Ectodermal cell (in vitro differentiated cells): ENCODE results near the gene COL25A1.
"Not testable (repeated sequence)": the region's sequence is repeated elsewhere in the genome, so short reads cannot be mapped to it uniquely, and the experiment has no call there.

Experiments used
- H3K27ac ChIP-seq: 2 replicates; pipeline ENCODE4 v1.7.0; 2013; ENCODE audit warnings: mild to moderate bottlenecking, low read depth, low read length; ENCODE audit not compliant: insufficient read depth, poor library complexity, severe bottlenecking
- H3K27me3 ChIP-seq: 2 replicates; pipeline ENCODE4 v1.7.0; 2013; ENCODE audit warnings: mild to moderate bottlenecking, low read length; ENCODE audit not compliant: insufficient read depth, control insufficient read depth, poor library complexity, severe bottlenecking
- H3K36me3 ChIP-seq: one replicate; pipeline ENCODE4 v1.7.0; 2013; ENCODE audit warnings: low read length; ENCODE audit not compliant: control insufficient read depth, insufficient read depth
- H3K4me1 ChIP-seq: one replicate; pipeline ENCODE4 v1.7.0; 2013; ENCODE audit warnings: low read length; ENCODE audit not compliant: control insufficient read depth, insufficient read depth
- H3K4me3 ChIP-seq: 2 replicates; pipeline ENCODE4 v1.7.0; 2013; ENCODE audit warnings: low read depth, low read length, control low read depth; ENCODE audit not compliant: insufficient read depth
- H3K9me3 ChIP-seq: 2 replicates; pipeline ENCODE4 v1.7.0; 2013; ENCODE audit warnings: mild to moderate bottlenecking, low read length, moderate library complexity; ENCODE audit not compliant: control insufficient read depth
- WGBS, 2 experiments: methylation state at CpG; one replicate each; pipeline ENCODE4 v1.1.7; 2013; ENCODE audit warnings: missing lambda C conversion rate in 2 of 2; 5-methylcytosine and 5-hydroxymethylcytosine counted together

The COL25A1 gene

DNA sequence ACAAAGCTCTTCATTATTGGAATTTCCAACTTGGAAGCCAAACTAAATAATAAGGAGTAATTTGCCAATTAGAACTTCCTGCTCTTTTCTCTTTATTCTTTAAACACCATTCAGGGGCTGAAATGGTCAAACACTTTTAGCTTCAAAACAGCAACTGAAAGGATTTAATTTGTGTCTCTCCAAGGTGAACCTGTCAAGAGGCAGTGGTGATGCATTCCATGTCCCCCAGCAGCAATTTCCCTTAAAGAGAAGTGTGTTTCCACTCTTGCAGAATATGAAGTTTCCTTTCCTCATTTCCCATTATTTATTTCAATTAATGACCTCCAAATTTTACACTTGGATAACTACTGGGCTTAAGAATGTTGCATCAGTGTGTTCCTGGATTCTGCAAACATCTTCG lies 156.0 kb downstream of the COL25A1 start:
- Histone ChIP-seq H3K4me3 (no peak overlapping the region), H3K36me3 (no peaks in the 10 kb centered on the region), H3K9me3 (no peaks in the 10 kb centered on the region), H3K27me3 (no peaks in the 10 kb centered on the region), H3K4me1 (no peaks in the 10 kb centered on the region), H3K27ac (no peak overlapping the region)
- 94% methylated on average over 1 of the region's 1 CpG; no CpG with 5 or more reads in 1 of the 2 experiments for WGBS, 2 experiments

DNA sequence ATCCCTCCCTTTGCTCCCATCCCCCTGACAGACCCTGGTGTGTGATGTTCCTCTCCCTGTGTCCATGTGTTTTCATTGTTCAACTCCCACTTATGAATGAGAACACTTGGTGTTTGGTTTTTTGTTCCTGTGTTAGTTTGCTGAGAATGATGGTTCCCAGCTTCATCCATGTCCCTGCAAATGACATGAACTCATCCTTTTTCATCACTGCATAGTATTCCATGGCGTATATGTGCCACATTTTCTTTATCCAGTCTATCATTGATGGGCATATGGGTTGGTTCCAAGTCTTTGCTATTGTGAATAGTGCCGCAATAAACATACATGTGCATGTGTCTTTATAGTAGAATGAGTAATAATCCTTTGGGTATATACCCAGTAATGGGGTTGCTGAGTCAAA lies 164.3 kb downstream of the COL25A1 start:
- H3K9me3 ChIP-seq, H3K4me3 ChIP-seq, H3K27me3 ChIP-seq, H3K27ac ChIP-seq, H3K4me1 ChIP-seq, H3K36me3 ChIP-seq: not testable (repeated sequence)
- WGBS, 2 experiments, result 88 to 93% methylated on average over 2 of the region's 2 CpGs

DNA sequence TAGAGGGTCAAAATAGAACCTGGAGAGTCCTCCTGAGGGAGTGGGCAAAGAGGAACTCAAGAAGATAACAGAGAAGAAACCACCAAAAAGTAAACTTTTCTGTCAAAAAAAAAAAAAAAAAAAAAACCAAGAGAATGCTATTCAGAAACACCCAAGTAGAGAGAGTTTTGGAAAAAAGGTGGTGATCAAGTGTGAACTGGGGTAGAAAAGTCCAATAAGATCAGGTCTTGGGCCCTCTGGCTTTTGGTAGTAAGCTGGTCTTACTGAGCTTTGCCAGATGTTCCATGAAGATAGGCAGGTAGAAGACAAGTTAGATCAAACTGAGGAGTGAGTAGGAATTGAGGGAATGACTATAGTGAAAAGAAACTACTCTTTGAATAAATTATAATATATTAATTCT lies 167.5 kb downstream of the COL25A1 start:
- Histone ChIP-seq H3K27me3 (no peaks in the 10 kb centered on the region), H3K4me3 (no peak overlapping the region), H3K4me1 (no peaks in the 10 kb centered on the region), H3K27ac (no peak overlapping the region), H3K9me3 (no peaks in the 10 kb centered on the region), H3K36me3 (no peaks in the 10 kb centered on the region)

DNA sequence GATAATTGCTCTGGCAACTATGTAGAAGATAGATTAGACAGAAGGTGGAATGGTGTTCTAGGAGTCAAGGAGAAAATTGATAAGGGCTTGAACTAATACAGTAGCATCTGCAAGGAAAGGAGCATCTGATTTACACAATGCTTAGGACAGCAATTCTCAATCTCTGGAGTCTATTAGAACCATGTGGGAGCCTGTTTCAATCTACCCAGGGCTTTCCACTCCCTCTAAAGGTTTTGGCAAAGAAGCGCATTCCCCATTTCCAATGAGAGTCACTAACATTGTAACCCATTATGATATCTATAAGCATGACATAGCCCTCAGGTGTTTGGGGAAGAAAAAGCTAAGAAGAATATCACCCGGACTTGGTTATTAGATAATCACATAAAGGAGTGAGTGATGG lies 168.2 kb downstream of the COL25A1 start:
- WGBS, 2 experiments, result 88 to 96% methylated on average over 2 of the region's 2 CpGs

DNA sequence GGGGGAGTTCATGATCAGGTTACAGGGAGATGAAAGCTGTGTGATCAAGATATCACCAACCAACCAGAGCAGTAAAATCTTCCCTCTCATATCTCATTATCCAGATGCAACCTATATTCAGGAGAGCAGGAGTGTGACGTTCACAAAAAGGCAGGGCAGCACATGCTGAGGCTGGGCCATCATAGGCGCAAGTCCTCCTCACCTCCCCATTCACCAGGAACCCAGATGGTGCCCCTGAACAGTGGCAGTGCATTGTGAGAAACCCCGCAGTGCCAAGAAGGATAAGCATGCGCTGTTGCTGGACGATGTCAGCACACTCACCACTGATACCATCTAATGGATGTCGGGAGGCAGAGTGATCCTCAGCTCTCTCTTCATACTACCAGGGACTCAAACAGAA lies 170.9 kb downstream of the COL25A1 start:
- Histone ChIP-seq H3K4me1 (no peaks in the 10 kb centered on the region), H3K9me3 (no peaks in the 10 kb centered on the region), H3K4me3 (no peak overlapping the region), H3K36me3 (no peaks in the 10 kb centered on the region), H3K27ac (no peak overlapping the region), H3K27me3 (no peaks in the 10 kb centered on the region)
- WGBS, 2 experiments, result 84 to 86% methylated on average over 6 of the region's 6 CpGs

More for the DNA sequence above, 168.2 kb downstream of the COL25A1 start:
- no peaks in the 10 kb centered on the region for H3K36me3 ChIP-seq
- no peak overlapping the region for H3K4me3 ChIP-seq
- H3K27ac ChIP-seq, result no peak overlapping the region
- H3K9me3 ChIP-seq, result no peaks in the 10 kb centered on the region
- no peaks in the 10 kb centered on the region for H3K4me1 ChIP-seq
- no peaks in the 10 kb centered on the region for H3K27me3 ChIP-seq

DNA sequence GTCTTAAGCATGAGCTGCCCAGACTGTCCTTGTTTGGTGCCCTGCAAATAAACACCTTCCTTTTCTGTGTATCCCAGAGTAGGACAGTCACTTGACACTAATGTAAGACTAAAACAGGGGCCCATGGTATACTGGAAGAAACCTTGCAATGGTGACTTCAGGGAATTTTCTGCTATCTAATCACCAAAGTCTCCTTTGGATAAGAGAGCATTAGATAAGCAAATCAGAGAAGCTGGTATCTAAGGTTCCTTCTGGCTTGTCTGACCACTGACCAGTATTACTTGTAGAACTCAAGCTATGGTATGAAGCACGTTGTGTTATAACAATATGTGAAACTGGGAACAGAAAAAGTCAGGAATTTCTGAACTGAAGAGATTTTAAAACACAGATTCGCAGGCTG lies 173.9 kb downstream of the COL25A1 start:
- Histone ChIP-seq H3K27ac (no peak overlapping the region), H3K4me1 (no peaks in the 10 kb centered on the region), H3K27me3 (no peaks in the 10 kb centered on the region), H3K9me3 (no peaks in the 10 kb centered on the region), H3K36me3 (no peaks in the 10 kb centered on the region), H3K4me3 (no peak overlapping the region)
- 94 to 98% methylated on average over 2 of the region's 2 CpGs for WGBS, 2 experiments

DNA sequence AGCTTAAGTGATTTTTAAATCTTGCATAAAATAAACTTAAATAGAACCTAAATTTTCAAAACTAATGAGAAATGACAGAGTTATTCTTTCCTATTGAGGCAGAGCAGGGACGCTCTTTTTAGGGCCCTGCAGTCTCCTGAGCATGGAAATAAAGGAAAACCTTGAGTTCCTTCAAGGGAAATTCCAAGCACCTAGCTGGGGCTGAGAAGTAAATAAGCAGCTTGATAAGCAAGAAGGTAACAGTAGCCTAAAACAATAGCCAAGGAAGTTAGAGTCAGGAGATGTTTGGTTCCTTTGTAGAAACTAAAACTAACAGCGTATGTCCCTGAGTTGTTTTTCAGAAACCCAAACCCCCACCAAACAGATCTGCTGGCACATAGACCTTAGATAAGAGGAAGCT lies 174.6 kb downstream of the COL25A1 start:
- H3K4me1 ChIP-seq, result no peaks in the 10 kb centered on the region
- H3K27ac ChIP-seq, result no peak overlapping the region
- 88 to 94% methylated on average over 2 of the region's 2 CpGs for WGBS, 2 experiments
- no peaks in the 10 kb centered on the region for H3K36me3 ChIP-seq
- H3K9me3 ChIP-seq, result no peaks in the 10 kb centered on the region
- H3K4me3 ChIP-seq, result no peak overlapping the region
- no peaks in the 10 kb centered on the region for H3K27me3 ChIP-seq

DNA sequence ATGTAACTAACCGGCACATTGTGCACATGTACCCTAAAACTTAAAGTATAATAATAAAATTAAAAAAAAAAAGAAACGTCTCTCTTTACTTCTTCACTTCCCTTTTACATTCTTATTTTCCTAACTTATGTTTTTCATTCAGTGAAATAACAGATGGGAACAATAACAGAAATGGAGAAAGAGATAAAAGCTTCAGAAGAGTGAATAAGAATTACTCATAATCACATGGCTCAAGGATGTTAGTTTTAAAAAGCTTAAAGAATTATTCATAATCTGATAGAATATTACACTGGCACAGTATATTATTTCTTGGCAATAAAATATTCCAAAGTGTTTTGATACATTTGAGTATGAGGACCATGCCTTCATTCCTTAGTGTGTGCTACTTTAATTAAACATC lies 175.6 kb downstream of the COL25A1 start:
- Histone ChIP-seq H3K27ac (no peak overlapping the region), H3K36me3 (no peaks in the 10 kb centered on the region), H3K27me3 (no peaks in the 10 kb centered on the region), H3K9me3 (no peaks in the 10 kb centered on the region), H3K4me1 (no peaks in the 10 kb centered on the region), H3K4me3 (no peak overlapping the region)
- 100% methylated on average over 1 of the region's 2 CpGs; no CpG with 5 or more reads in 1 of the 2 experiments for WGBS, 2 experiments

DNA sequence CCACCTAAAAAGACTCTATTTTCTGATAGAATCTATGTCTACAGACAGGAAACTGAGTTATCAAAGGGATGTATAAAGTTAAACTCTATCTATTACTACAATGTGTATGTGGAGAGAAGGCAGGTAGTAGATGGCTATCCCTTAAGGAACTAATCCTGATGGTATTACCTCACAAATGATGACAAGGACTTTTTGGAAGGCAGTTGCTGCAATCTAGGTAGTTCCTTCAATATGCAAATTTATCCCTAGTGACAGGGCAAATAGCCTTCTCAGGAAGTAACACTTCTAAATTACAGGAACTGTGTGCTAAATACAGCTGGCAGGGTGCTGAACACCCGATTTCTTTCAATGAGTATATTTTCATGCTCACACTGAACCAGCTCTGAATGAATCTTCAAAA lies 177.4 kb downstream of the COL25A1 start:
- Histone ChIP-seq H3K4me1 (no peaks in the 10 kb centered on the region), H3K27ac (no peak overlapping the region), H3K27me3 (no peaks in the 10 kb centered on the region), H3K4me3 (no peak overlapping the region), H3K9me3 (no peaks in the 10 kb centered on the region), H3K36me3 (no peaks in the 10 kb centered on the region)
- 66 to 68% methylated on average over 1 of the region's 1 CpG for WGBS, 2 experiments

DNA sequence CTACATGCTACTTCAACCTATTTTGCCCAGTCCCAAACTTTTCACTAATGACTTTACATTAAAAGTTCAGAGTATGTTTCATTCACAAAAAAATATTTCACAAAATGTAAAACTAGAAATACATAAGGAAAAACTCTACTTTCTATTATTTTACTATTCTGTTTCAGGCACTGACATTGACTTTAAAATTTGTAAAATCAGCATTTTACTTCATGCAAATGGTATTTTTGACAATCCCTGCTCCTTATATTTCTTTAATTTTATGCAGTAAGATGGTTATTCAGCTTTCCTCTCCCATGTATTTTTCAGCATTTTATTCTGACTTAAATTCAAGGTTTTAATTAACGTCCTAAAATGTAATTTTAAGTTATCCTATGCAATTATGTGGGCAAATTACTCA lies 178.5 kb downstream of the COL25A1 start:
- H3K9me3 ChIP-seq, result no peaks in the 10 kb centered on the region
- H3K36me3 ChIP-seq, result no peaks in the 10 kb centered on the region
- H3K4me1 ChIP-seq, result no peaks in the 10 kb centered on the region
- H3K27me3 ChIP-seq, result no peaks in the 10 kb centered on the region
- no CpG with 5 or more reads among the region's 1 CpG for WGBS, 2 experiments
- H3K27ac ChIP-seq, result no peak overlapping the region
- no peak overlapping the region for H3K4me3 ChIP-seq

DNA sequence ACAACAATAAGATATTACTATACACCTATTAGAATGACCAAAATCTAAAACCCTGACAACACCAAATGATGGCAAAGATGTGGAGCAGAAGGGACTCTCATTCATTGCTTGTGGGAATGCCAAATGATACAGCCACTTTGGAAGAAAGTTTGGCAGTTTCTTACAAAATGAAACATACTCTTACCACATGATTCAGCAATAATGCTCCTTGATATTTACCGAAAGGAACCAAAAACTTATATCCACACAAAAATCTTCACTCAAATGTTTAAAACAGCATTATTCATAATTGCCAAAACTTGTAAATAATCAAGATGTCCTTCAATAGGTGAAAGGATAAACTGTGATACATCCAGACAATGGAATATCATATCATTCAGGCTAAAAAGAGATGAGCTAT lies 180.9 kb downstream of the COL25A1 start:
- no peaks in the 10 kb centered on the region for H3K27me3 ChIP-seq
- no peak overlapping the region for H3K4me3 ChIP-seq
- H3K36me3 ChIP-seq, result no peaks in the 10 kb centered on the region
- no peak overlapping the region for H3K27ac ChIP-seq
- no peaks in the 10 kb centered on the region for H3K4me1 ChIP-seq
- 90 to 95% methylated on average over 1 of the region's 1 CpG for WGBS, 2 experiments
- no peaks in the 10 kb centered on the region for H3K9me3 ChIP-seq
